ENCODE results near the gene FCER2. TPM values are rescaled to one million over a fixed set of nuclear protein-coding genes. Genes with fewer than 3 reads are reported as not detected.

The FCER2 gene
- total and polyA plus RNA-seq, 2 of the 13 experiments (the other 11 are each of a cell fraction or from before 2014, with no cell fraction given): not detected

- Histone ChIP-seq H3K9me3 (ENCODE audit: low read length) (no peaks in the 10 kb centered on the region), H3K36me3 (replicated peaks in 1 of 2; ENCODE audit: control insufficient read depth in 1 of 2, insufficient read depth in 2 of 2, low read length in 2 of 2) (no peaks in the 10 kb centered on the region), H3K4me3 (replicated peaks in 1 of 3; ENCODE audit: insufficient read depth in 1 of 3, low read depth in 2 of 3, low read length in 3 of 3) (no peak overlapping the region), H3K9ac (ENCODE audit: insufficient read depth, low read depth, low read length) (no peak overlapping the region), H2AFZ (ENCODE audit: low read length) (no peak overlapping the region), H3K27me3 (ENCODE audit: control insufficient read depth in 1 of 2, insufficient read depth in 2 of 2, low read length in 2 of 2) (no peaks in the 10 kb centered on the region), H3K4me1 (ENCODE audit: insufficient read depth, low read length) (peaks cover 11% of the 10 kb centered on the region), H3K27ac (ENCODE audit: extremely low read length, insufficient read depth, low read length) (no peak overlapping the region), H3K4me2 (ENCODE audit: low read depth, low read length) (no peak overlapping the region), H3K79me2 (ENCODE audit: insufficient read depth, low read length) (no peaks in the 10 kb centered on the region), H4K20me1 (ENCODE audit: insufficient read depth, low read length) (no peaks in the 10 kb centered on the region)
- in situ Hi-C loops (cut with HindIII; ENCODE audit: extremely low pct_ligation_motif_present, low pct_unique_long_range_greater_than_20kb): no loop called here
- POLR2A ChIA-PET: no interaction called here
- DNase-seq (ENCODE audit: low spot score) (no peak), ATAC-seq (no peak), FAIRE-seq (no peak)
- intact Hi-C loops (cut with micrococcal nuclease; ENCODE audit: unreplicated experiment): no loop called here
- BruUV-seq (replicated peaks): no TSS peak
- TF ChIP-seq ZNF382 (CRISPR knock-in tag; IDR thresholded peaks at IDR 0.05; ENCODE audit: borderline replicate concordance): no peak
- no peak for TF ChIP-seq ZKSCAN5 (CRISPR knock-in tag; IDR thresholded peaks at IDR 0.05)
- TF ChIP-seq ZNF275 (CRISPR knock-in tag; IDR thresholded peaks at IDR 0.05; ENCODE audit: borderline replicate concordance): no peak
- TF ChIP-seq ZFP36 (IDR thresholded peaks at IDR 0.05; ENCODE audit: borderline replicate concordance, low read depth, low read length, partially characterized antibody): peak; percentile 91
- no peak for TF ChIP-seq THAP11 (CRISPR knock-in tag; IDR thresholded peaks at IDR 0.05)
- TF ChIP-seq ZNF296 (CRISPR knock-in tag; conservative IDR thresholded peaks at IDR 0.05): no peak
- WGBS (ENCODE audit: low lambda C conversion rate): 66% methylated on average over 2 of the region's 2 CpGs
- CTCF ChIA-PET (ENCODE audit: low intra/inter-chr PET ratio, low total read pairs): no interaction called here
These were observed 51.8 kb downstream of the FCER2 start for GRCh38 chr19:7650148-7650547.

GRCh38 chr19:7648265-7649014 is 53.5 kb downstream of the FCER2 start:
- no peak for TF ChIP-seq ZNF792 (CRISPR knock-in tag; IDR thresholded peaks at IDR 0.05)
- DNase-seq (ENCODE audit: low spot score) (no peak), ATAC-seq (no peak), FAIRE-seq (no peak)
- H3K4me3 ChIP-seq (replicated peaks in 1 of 3; ENCODE audit: insufficient read depth in 1 of 3, low read depth in 2 of 3, low read length in 3 of 3): no peak overlapping the region
- POLR2A ChIA-PET: no interaction called here
- H3K27me3 ChIP-seq (ENCODE audit: control insufficient read depth in 1 of 2, insufficient read depth in 2 of 2, low read length in 2 of 2): no peaks in the 10 kb centered on the region
- no TSS peak for BruUV-seq (replicated peaks)
- no peak overlapping the region for H3K9ac ChIP-seq (ENCODE audit: insufficient read depth, low read depth, low read length)
- intact Hi-C loops (cut with micrococcal nuclease; ENCODE audit: unreplicated experiment): no loop called here
- no peaks in the 10 kb centered on the region for H3K36me3 ChIP-seq (replicated peaks in 1 of 2; ENCODE audit: control insufficient read depth in 1 of 2, insufficient read depth in 2 of 2, low read length in 2 of 2)
- no peak overlapping the region for H3K4me2 ChIP-seq (ENCODE audit: low read depth, low read length)
- H3K4me1 ChIP-seq (ENCODE audit: insufficient read depth, low read length): peaks cover 11% of the 10 kb centered on the region
- 78% methylated on average over 11 of the region's 15 CpGs for WGBS (ENCODE audit: low lambda C conversion rate)
- H3K27ac ChIP-seq (ENCODE audit: extremely low read length, insufficient read depth, low read length): no peak overlapping the region
- H3K9me3 ChIP-seq (ENCODE audit: low read length): no peaks in the 10 kb centered on the region
- no peaks in the 10 kb centered on the region for H3K79me2 ChIP-seq (ENCODE audit: insufficient read depth, low read length)
- CTCF ChIA-PET (ENCODE audit: low intra/inter-chr PET ratio, low total read pairs): no interaction called here
- H2AFZ ChIP-seq (ENCODE audit: low read length): no peak overlapping the region
- in situ Hi-C loops (cut with HindIII; ENCODE audit: extremely low pct_ligation_motif_present, low pct_unique_long_range_greater_than_20kb): no loop called here
- H4K20me1 ChIP-seq (ENCODE audit: insufficient read depth, low read length): no peaks in the 10 kb centered on the region
